ENCODE data around the gene DST. TPM values are rescaled to one million over a fixed set of nuclear protein-coding genes. Genes with fewer than 3 reads are reported as not detected.
"Not testable (repeated sequence)": the region's sequence is repeated elsewhere in the genome, so short reads cannot be mapped to it uniquely, and the experiment has no call there.

The DST gene
- total RNA-seq, 1 donor from 2014 or later = 199 TPM

GRCh38 chr6:56515081-56515905 is 127.4 kb downstream of the DST start:
- no peak for DNase-seq

GRCh38 chr6:56514395-56514794 is 128.3 kb downstream of the DST start:
- DNase-seq = no peak

GRCh38 chr6:56513631-56514030 is 129.1 kb downstream of the DST start:
- no peak for DNase-seq

DNA sequence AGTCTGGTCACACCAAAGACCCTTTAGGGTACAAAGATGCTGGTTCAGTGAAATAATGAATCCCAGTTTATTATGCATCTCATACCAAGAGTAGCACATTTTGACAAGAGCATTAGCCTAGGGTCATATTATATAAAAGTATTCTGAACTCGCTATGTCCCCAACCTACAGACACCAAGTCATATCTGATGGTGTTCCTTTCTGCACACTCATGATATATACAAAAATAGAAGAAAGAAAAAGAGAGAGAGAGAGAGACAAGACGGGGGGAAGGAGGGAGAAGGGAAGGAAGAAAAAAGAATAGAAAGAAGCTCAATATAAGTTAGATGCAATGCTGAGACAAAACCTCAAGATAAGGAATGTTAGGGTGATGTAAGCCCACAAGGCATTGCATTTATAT is 131.1 kb downstream of the DST start:
- DNase-seq = no peak

GRCh38 chr6:56510984-56511531 is 131.6 kb downstream of the DST start:
- no peak for DNase-seq

DNA sequence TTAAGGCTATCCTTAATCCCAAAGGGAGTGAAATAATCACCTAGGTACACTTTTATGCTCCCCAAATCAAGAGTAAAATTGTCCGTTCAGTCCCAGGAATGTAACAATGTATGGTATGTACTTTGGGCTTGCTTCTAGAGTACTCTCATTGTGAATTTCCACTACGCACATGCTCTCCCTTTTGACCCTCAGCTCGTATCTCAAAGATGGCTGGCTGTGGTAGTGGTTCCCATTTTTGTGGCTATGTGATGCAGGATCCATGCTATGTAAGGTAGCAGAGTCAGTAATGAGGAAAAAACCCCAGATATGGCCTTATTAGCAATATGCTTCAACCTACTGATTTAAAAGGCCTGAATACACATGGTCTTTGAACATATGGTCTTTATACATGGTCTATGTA is 133.7 kb downstream of the DST start:
- no peak for DNase-seq

GRCh38 chr6:56507517-56507916 is 135.2 kb downstream of the DST start:
- DNase-seq = no peak

GRCh38 chr6:56505512-56506260 is 137.0 kb downstream of the DST start:
- no peak for DNase-seq

- no peak for DNase-seq
Measured at GRCh38 chr6:56501993-56502392, 140.7 kb downstream of the DST start.

DNA sequence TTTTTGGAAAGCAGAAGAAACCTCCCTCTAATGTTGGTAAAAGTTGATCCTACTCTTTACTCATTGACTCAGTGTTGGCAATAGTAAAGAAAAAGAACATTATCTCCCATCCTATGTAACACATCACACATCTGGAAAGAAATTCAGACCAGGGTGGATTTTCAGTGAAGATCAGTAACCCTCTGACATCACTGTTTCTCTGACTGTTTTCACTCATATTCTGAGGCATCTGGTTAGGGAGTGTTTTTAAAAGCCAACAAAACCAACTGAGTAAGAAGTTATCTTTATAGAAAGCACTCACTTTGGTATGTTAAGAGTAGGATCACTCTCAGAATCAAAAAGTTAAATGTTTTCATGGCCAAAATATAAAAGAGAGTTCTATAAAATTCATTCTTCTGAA is 143.6 kb downstream of the DST start:
- DNase-seq = no peak

DNA sequence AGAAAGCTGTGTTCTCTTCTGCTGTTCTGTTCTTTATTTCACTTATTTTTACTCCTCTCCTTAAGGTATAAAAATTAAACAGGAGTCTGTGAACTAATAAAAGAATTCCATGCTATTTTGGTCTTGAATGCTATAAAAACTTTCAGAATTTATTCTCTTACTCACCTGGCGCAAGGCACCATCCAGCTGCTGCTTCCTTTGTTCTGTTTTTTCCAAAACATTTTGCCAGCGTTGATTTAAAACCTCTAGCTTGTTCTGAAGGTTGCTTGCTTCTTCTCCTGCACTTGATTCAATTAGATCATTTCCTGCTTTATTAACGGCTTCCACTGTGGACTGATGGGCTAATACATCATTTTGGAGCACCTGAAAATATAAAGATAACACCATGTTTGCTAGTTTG is 145.0 kb downstream of the DST start:
- peak; percentile 47 for DNase-seq

DNA sequence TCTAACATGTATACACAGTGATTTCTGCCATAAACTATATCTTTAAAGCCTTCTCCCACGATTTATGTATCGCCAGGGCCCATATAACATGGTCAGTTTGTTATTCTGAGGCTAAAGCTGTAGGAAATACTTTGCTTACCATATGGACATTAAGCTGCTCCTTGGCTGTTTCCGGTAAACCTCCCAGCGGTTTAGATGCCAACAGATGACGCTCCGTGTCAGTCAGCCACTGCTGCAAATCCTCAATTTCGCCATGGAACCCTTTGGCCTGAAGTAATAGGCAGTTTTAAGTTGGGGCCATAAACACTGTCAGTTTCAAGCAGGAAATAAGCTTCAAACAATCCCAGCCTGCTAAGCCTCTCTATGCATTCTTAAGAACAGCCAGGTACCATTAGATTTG is 145.4 kb downstream of the DST start:
- no peak for DNase-seq

DNA sequence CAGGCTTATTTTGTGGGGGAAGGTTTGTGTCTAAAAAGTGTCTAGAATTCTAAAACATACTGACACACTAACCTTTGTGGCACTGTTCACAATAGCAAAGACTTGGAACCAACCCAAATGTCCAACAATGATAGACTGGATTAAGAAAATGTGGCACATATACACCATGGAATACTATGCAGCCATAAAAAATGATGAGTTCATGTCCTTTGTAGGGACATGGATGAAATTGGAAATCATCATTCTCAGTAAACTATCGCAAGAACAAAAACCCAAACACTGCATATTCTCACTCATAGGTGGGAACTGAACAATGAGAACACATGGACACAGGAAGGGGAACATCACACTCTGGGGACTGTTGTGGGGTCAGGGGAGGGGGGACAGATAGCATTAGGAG is 146.0 kb downstream of the DST start:
- not testable (repeated sequence) for DNase-seq

DNA sequence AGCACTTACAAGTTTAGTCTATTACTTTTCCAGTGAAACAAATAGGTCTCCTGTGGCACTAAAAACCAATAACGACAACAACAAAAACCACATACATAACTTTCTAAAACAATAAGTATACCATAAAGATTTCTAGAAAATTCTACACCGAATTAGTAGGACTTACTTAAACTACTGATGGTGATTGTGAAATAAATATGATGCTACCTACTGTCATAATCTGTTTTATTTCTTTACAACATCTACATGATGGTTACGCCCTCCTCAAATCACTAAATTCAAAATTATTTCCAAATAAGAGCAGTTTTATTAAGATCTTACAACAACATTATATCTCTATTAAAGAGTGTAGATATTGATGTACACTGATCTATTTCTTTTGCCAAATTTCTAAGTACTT is 147.0 kb downstream of the DST start:
- DNase-seq = no peak

DNA sequence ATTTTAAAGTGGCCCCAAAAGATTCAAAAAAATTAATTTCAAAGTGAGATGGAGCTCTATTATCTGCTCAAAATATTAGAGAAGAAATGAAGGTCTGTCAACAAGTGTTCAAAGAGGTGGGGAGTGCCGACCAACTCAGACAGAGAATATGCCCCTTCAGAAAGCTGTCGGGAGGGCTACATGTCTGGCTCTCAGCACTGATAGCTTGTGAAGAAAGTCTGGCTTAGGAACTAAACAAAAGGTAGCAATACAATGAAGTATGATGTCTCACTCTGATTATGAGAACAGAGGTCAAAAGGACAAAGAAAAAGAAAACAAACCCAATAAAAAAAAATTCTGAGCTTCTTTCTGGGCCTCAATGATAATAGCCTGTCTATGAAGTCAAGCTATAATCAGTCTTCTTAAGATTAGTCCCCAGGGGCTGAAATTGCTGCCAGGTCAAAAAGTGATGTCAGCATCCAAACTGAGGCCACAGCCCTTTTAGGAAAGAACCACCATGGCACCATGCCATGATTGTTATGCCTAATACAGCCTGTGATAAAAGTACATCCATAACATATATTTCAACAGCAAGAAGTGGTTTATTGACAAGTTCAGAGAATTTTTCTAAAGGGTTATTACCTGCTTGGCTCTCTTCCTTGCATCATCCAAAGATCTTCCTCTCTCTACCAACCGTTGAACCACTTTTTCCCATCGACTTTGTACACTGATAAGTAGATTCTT is 150.9 kb downstream of the DST start:
- peak; percentile 95 for DNase-seq

DNA sequence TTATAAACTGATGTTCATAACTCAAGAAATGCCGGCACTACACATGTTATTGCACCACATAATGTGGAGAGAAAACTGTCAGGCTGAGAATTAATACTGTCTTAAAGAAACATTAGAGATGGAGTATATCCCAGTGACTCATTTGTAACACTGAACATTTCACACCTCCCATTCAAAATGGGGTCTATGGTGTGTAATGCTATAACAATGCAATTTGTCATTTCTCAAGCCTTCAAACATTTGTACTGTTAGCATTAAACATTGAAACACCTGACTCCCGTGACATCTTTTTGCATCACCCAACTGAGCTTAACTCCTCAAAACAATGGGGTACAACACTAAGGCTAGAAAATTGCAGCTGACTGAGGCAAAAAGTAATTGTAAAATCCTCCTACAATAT is 151.7 kb downstream of the DST start:
- DNase-seq = peak; percentile 73

DNA sequence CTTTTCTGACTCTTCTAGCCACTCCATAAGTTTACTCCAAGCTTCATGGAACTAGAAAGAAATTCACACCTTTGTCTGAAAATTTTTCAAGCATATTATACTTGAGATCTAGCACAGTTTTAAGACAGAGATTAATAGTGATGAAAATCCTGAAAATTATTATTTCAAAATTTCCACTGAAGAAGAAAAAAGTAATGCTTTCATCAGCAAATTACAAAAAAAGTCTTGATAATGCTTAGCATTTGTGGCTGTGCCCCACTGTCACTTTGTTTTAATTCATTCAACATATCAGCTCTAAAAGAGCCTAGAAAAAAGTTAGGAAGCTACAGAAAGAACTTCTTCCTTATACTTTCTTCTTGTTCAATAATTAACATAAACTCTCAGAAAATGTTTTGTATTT is 153.1 kb downstream of the DST start:
- no peak for DNase-seq

- DNase-seq = peak; percentile 44
Measured at GRCh38 chr6:56488281-56488680, 154.4 kb downstream of the DST start.

DNA sequence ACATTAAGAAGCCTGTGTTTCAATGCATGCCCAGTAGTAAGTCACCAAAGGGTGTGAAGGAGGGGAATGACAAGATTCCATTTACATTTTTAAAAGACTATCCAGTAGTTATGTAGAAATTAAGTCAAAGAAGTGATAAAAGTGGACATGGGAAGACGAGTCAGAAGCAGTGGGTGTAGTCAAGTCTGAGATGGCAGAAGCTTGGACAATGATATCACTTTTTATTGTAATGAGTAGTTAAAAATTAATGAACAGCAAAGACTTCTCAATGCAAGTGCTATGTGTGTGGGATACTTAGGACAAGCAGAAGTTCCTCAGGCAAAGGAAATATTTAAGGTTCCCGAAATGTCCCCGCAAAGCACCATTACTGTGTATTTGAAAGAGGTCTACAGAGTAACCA is 156.0 kb downstream of the DST start:
- DNase-seq = no peak

GRCh38 chr6:56484669-56485068 is 158.0 kb downstream of the DST start:
- DNase-seq = no peak

GRCh38 chr6:56483929-56484328 is 158.8 kb downstream of the DST start:
- no peak for DNase-seq

- DNase-seq = no peak
Measured at GRCh38 chr6:56482525-56482924, 160.2 kb downstream of the DST start.

DNA sequence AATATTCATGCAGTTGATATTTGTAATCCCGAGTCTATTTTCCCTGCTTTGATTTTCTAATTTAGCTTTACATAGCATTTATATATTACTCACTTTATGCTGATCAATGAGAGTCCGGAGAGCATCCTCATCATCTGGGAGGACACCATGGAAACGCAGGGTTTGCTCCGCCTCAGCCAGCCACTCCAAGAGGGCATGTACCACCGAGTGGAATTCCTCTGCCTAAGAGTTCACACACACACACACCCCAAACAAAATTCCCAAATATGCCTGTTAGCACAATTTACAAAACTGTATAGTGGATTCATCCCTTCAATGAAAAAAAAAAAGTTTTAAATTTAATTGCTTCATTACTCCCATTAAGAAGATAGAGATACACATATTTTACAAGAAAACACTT is 160.7 kb downstream of the DST start:
- DNase-seq = no peak

Measured in dermis blood vessel endothelial cell (primary cell).